Measurements from ENCODE around the gene TEC. TPM values are rescaled to one million over a fixed set of nuclear protein-coding genes. Genes with fewer than 3 reads are reported as not detected.
"Not testable (repeated sequence)": the region's sequence is repeated elsewhere in the genome, so short reads cannot be mapped to it uniquely, and the experiment has no call there.

TEC gene
- polyA plus RNA-seq, 6 donors from 2014 or later, result 0.97 to 2.7 (median 1.6) TPM

GRCh38 chr4:48178931-48179330 is 90.7 kb downstream of the TEC start:
- DNase-seq (no peak), ATAC-seq (ENCODE audit: low read depth in 2 of 2) (no peak)
- peaks cover 3 to 16% (median 6%) of the 10 kb centered on the region in 7 donors for H3K9me3 Mint-ChIP-seq
- H3K4me3 Mint-ChIP-seq, result no peak overlapping the region
- no peaks in the 10 kb centered on the region for H3K27me3 Mint-ChIP-seq
- H3K27ac Mint-ChIP-seq, result no peak overlapping the region
- H3K4me1 Mint-ChIP-seq, result peaks cover 0 to 11% (median 0%) of the 10 kb centered on the region in 3 donors
- H3K36me3 Mint-ChIP-seq, result peaks cover 15 to 19% of the 10 kb centered on the region in 2 donors

- H3K27ac Mint-ChIP-seq, result no peak overlapping the region
- ATAC-seq (ENCODE audit: low read depth in 2 of 2), result no peak
- DNase-seq, result no peak
- H3K4me3 Mint-ChIP-seq, result no peak overlapping the region
- peaks cover 3 to 16% (median 6%) of the 10 kb centered on the region in 7 donors for H3K9me3 Mint-ChIP-seq
- H3K27me3 Mint-ChIP-seq, result no peaks in the 10 kb centered on the region
- H3K4me1 Mint-ChIP-seq, result peaks cover 0 to 19% (median 3%) of the 10 kb centered on the region in 3 donors
- H3K36me3 Mint-ChIP-seq, result peaks cover 19% of the 10 kb centered on the region in 2 donors
Observed at GRCh38 chr4:48175806-48176205, 93.8 kb downstream of the TEC start.

- Mint-ChIP-seq H3K4me3 (no peak overlapping the region), H3K4me1 (peaks cover 0 to 16% (median 3%) of the 10 kb centered on the region in 3 donors), H3K36me3 (peaks cover 19 to 22% of the 10 kb centered on the region in 2 donors), H3K27me3 (no peaks in the 10 kb centered on the region), H3K9me3 (peaks cover 3 to 16% (median 6%) of the 10 kb centered on the region in 7 donors), H3K27ac (no peak overlapping the region)
- no peak for ATAC-seq (ENCODE audit: low read depth in 2 of 2)
- no peak for DNase-seq
Observed at GRCh38 chr4:48175328-48175727, 94.3 kb downstream of the TEC start.

GRCh38 chr4:48173056-48173991 is 96.3 kb downstream of the TEC start:
- H3K4me1 Mint-ChIP-seq, result peaks cover 0 to 14% (median 3%) of the 10 kb centered on the region in 3 donors
- DNase-seq, result no peak
- H3K27me3 Mint-ChIP-seq, result no peaks in the 10 kb centered on the region
- peaks cover 3 to 10% (median 6%) of the 10 kb centered on the region in 7 donors for H3K9me3 Mint-ChIP-seq
- H3K27ac Mint-ChIP-seq, result peak overlapping the region in 3 of 6 donors; percentile 21 to 43 (median 22)
- no peak for ATAC-seq (ENCODE audit: low read depth in 2 of 2)
- peak overlapping the region in 1 of 8 donors; percentile 70 for H3K4me3 Mint-ChIP-seq
- H3K36me3 Mint-ChIP-seq, result peaks cover 10 to 34% of the 10 kb centered on the region in 2 donors

GRCh38 chr4:48172651-48173050 is 97.0 kb downstream of the TEC start:
- Mint-ChIP-seq H3K36me3 (peaks cover 10 to 34% of the 10 kb centered on the region in 2 donors), H3K27me3 (no peaks in the 10 kb centered on the region), H3K4me3 (no peak overlapping the region), H3K4me1 (peaks cover 0 to 14% (median 3%) of the 10 kb centered on the region in 3 donors), H3K9me3 (peaks cover 0 to 3% (median 2%) of the 10 kb centered on the region in 7 donors), H3K27ac (peak overlapping the region in 1 of 6 donors; percentile 77)
- ATAC-seq (ENCODE audit: low read depth in 2 of 2) (no peak), DNase-seq (no peak)

- no peak overlapping the region for H3K4me3 Mint-ChIP-seq
- no peaks in the 10 kb centered on the region for H3K9me3 Mint-ChIP-seq
- no peaks in the 10 kb centered on the region for H3K27me3 Mint-ChIP-seq
- no peak overlapping the region for H3K27ac Mint-ChIP-seq
- ATAC-seq (ENCODE audit: low read depth in 2 of 2) (no peak), DNase-seq (no peak)
- H3K4me1 Mint-ChIP-seq, result peaks cover 0 to 10% (median 3%) of the 10 kb centered on the region in 3 donors
- H3K36me3 Mint-ChIP-seq, result peaks cover 10 to 55% of the 10 kb centered on the region in 2 donors
Observed at GRCh38 chr4:48169636-48170035, 100.0 kb downstream of the TEC start.

GRCh38 chr4:48167538-48168263 is 101.9 kb downstream of the TEC start:
- no peaks in the 10 kb centered on the region for H3K27me3 Mint-ChIP-seq
- peaks cover 13 to 58% of the 10 kb centered on the region in 2 donors for H3K36me3 Mint-ChIP-seq
- DNase-seq, result no peak
- H3K27ac Mint-ChIP-seq, result peak overlapping the region in 1 of 6 donors; percentile 6
- no peaks in the 10 kb centered on the region for H3K9me3 Mint-ChIP-seq
- no peak for ATAC-seq (ENCODE audit: low read depth in 2 of 2)
- no peaks in the 10 kb centered on the region for H3K4me1 Mint-ChIP-seq
- H3K4me3 Mint-ChIP-seq, result no peak overlapping the region

- not testable (repeated sequence) for H3K4me1 Mint-ChIP-seq; H3K27me3 Mint-ChIP-seq; ATAC-seq (ENCODE audit: low read depth in 2 of 2); H3K4me3 Mint-ChIP-seq; H3K27ac Mint-ChIP-seq; H3K9me3 Mint-ChIP-seq; DNase-seq
- peaks cover 31 to 69% of the 10 kb centered on the region in 2 donors for H3K36me3 Mint-ChIP-seq
Observed at GRCh38 chr4:48164561-48164960, 105.1 kb downstream of the TEC start.

- Mint-ChIP-seq H3K4me3 (no peak overlapping the region), H3K4me1 (peaks cover 0 to 3% (median 0%) of the 10 kb centered on the region in 3 donors), H3K36me3 (peaks cover 38 to 65% of the 10 kb centered on the region in 2 donors), H3K27ac (no peak overlapping the region), H3K9me3 (peaks cover 0 to 3% (median 0%) of the 10 kb centered on the region in 7 donors), H3K27me3 (no peaks in the 10 kb centered on the region)
- ATAC-seq (ENCODE audit: low read depth in 2 of 2), result no peak
- no peak for DNase-seq
Observed at GRCh38 chr4:48163746-48164145, 105.9 kb downstream of the TEC start.

GRCh38 chr4:48162162-48162561 is 107.5 kb downstream of the TEC start:
- peak overlapping the region in 2 of 6 donors; percentile 7 to 29 for H3K27ac Mint-ChIP-seq
- H3K4me3 Mint-ChIP-seq, result no peak overlapping the region
- peaks cover 38 to 64% of the 10 kb centered on the region in 2 donors for H3K36me3 Mint-ChIP-seq
- peaks cover 0 to 9% (median 4%) of the 10 kb centered on the region in 7 donors for H3K9me3 Mint-ChIP-seq
- H3K27me3 Mint-ChIP-seq, result no peaks in the 10 kb centered on the region
- ATAC-seq (ENCODE audit: low read depth in 2 of 2) (no peak), DNase-seq (no peak)
- H3K4me1 Mint-ChIP-seq, result peaks cover 0 to 3% (median 0%) of the 10 kb centered on the region in 3 donors

- peaks cover 3 to 51% (median 33%) of the 10 kb centered on the region in 7 donors for H3K9me3 Mint-ChIP-seq
- no peak for DNase-seq
- peaks cover 0 to 3% (median 0%) of the 10 kb centered on the region in 3 donors for H3K4me1 Mint-ChIP-seq
- no peaks in the 10 kb centered on the region for H3K27me3 Mint-ChIP-seq
- H3K36me3 Mint-ChIP-seq, result peaks cover 62 to 65% of the 10 kb centered on the region in 2 donors
- peak overlapping the region in 1 of 8 donors; percentile 7 for H3K4me3 Mint-ChIP-seq
- no peak for ATAC-seq (ENCODE audit: low read depth in 2 of 2)
- H3K27ac Mint-ChIP-seq, result no peak overlapping the region
Observed at GRCh38 chr4:48157271-48157670, 112.4 kb downstream of the TEC start.

- no peak overlapping the region for H3K4me3 Mint-ChIP-seq
- H3K9me3 Mint-ChIP-seq, result peaks cover 3 to 51% (median 33%) of the 10 kb centered on the region in 7 donors
- DNase-seq (no peak), ATAC-seq (ENCODE audit: low read depth in 2 of 2) (no peak)
- no peak overlapping the region for H3K27ac Mint-ChIP-seq
- peaks cover 57% of the 10 kb centered on the region in 2 donors for H3K36me3 Mint-ChIP-seq
- H3K27me3 Mint-ChIP-seq, result no peaks in the 10 kb centered on the region
- peaks cover 0 to 3% (median 0%) of the 10 kb centered on the region in 3 donors for H3K4me1 Mint-ChIP-seq
Observed at GRCh38 chr4:48156423-48156822, 113.2 kb downstream of the TEC start.

GRCh38 chr4:48153791-48154550 is 115.7 kb downstream of the TEC start:
- Mint-ChIP-seq H3K4me1 (peaks cover 0 to under 1% (median 0%) of the 10 kb centered on the region in 3 donors), H3K27ac (no peak overlapping the region), H3K27me3 (no peaks in the 10 kb centered on the region), H3K9me3 (peaks cover under 1 to 51% (median 33%) of the 10 kb centered on the region in 7 donors), H3K36me3 (peaks cover 44 to 57% of the 10 kb centered on the region in 2 donors), H3K4me3 (no peak overlapping the region)
- no peak for DNase-seq
- no peak for ATAC-seq (ENCODE audit: low read depth in 2 of 2)
